OCI-LY1 (cell line): ENCODE data around the gene C12orf43.

Source experiments
- H2AFZ ChIP-seq: fragments of 200-600 bp; sonication (generic), shearing (Covaris generic); 2 replicates; pipeline ENCODE4 v1.6.0; 2014; ENCODE audit warnings: antibody characterized with exemption, mild to moderate bottlenecking, low read length
- H3F3A ChIP-seq: fragments of 200-600 bp; sonication (generic), shearing (Covaris generic); 2 replicates; pipeline ENCODE4 v1.6.0; 2014; ENCODE audit warnings: mild to moderate bottlenecking, antibody characterized with exemption, low read length, moderate library complexity; ENCODE audit not compliant: insufficient read depth
- H3K27ac ChIP-seq: fragments of 200-600 bp; sonication (generic); 2 replicates; pipeline ENCODE4 v1.5.1; 2014; ENCODE audit warnings: low read length, mixed run types, mild to moderate bottlenecking, low read depth; ENCODE audit not compliant: poor library complexity, severe bottlenecking
- H3K27me3 ChIP-seq: fragments of 200-600 bp; sonication (generic); 2 replicates; pipeline ENCODE4 v1.6.0; 2014; ENCODE audit warnings: antibody characterized with exemption, mild to moderate bottlenecking, low read length, moderate library complexity; ENCODE audit not compliant: insufficient read depth
- H3K36me3 ChIP-seq: fragments of 200-600 bp; sonication (generic); 2 replicates; pipeline ENCODE4 v1.6.1; 2014; ENCODE audit warnings: mild to moderate bottlenecking, antibody characterized with exemption, low read length, moderate library complexity, mixed read lengths; ENCODE audit not compliant: insufficient read depth
- H3K4me1 ChIP-seq: fragments of 200-600 bp; sonication (generic); 2 replicates; pipeline ENCODE4 v1.5.1; 2014; ENCODE audit warnings: mild to moderate bottlenecking, low read length, moderate library complexity; ENCODE audit not compliant: insufficient read depth, severe bottlenecking
- H3K4me2 ChIP-seq: fragments of 200-600 bp; sonication (generic), shearing (Covaris generic); 2 replicates; pipeline ENCODE4 v1.6.1; 2014; ENCODE audit warnings: low read length
- H3K4me3 ChIP-seq: fragments of 200-600 bp; sonication (generic); 2 replicates; pipeline ENCODE4 v1.5.1; 2014; ENCODE audit warnings: low read length, low read depth, mild to moderate bottlenecking, mixed read lengths; ENCODE audit not compliant: poor library complexity, severe bottlenecking
- H3K79me2 ChIP-seq: fragments of 200-600 bp; shearing (Covaris generic); 2 replicates; pipeline ENCODE4 v1.6.1; 2016; ENCODE audit warnings: mixed run types, low read length, mixed read lengths; ENCODE audit not compliant: insufficient read depth
- H3K9ac ChIP-seq: fragments of 200-600 bp; sonication (generic), shearing (Covaris generic); 2 replicates; pipeline ENCODE4 v1.6.1; 2014; ENCODE audit warnings: mild to moderate bottlenecking, low read length, mixed read lengths
- H3K9me2 ChIP-seq: fragments of 200-600 bp; sonication (generic), shearing (Covaris generic); 2 replicates; pipeline ENCODE4 v1.6.1; 2014; ENCODE audit warnings: low read depth, mild to moderate bottlenecking, low read length, mixed read lengths
- H3K9me3 ChIP-seq: fragments of 200-600 bp; shearing (Covaris generic); 2 replicates; pipeline ENCODE4 v1.6.1; 2014; ENCODE audit warnings: low read length, mixed read lengths
- H4K20me1 ChIP-seq: fragments of 200-600 bp; sonication (generic), shearing (Covaris generic); 2 replicates; pipeline ENCODE4 v1.6.0; 2016; ENCODE audit warnings: mild to moderate bottlenecking, low read length; ENCODE audit not compliant: insufficient read depth
- EZH2 ChIP-seq: fragments of 200-600 bp; sonication (generic), shearing (Covaris generic); IDR thresholded peaks from 2 replicates; pipeline ENCODE4 v1.8.0; 2017; ENCODE audit warnings: borderline replicate concordance, mixed run types, mild to moderate bottlenecking, antibody characterized with exemption, low read length, moderate library complexity, mixed read lengths
- TF ChIP-seq, protein P1 (sequence below): fragments of 200-600 bp; sonication (generic), shearing (Covaris generic); IDR thresholded peaks from 2 replicates; pipeline ENCODE4 v1.5.1; 2017; ENCODE audit warnings: mild to moderate bottlenecking, antibody characterized with exemption, low read length, moderate library complexity, mixed read lengths

Gene C12orf43

DNA sequence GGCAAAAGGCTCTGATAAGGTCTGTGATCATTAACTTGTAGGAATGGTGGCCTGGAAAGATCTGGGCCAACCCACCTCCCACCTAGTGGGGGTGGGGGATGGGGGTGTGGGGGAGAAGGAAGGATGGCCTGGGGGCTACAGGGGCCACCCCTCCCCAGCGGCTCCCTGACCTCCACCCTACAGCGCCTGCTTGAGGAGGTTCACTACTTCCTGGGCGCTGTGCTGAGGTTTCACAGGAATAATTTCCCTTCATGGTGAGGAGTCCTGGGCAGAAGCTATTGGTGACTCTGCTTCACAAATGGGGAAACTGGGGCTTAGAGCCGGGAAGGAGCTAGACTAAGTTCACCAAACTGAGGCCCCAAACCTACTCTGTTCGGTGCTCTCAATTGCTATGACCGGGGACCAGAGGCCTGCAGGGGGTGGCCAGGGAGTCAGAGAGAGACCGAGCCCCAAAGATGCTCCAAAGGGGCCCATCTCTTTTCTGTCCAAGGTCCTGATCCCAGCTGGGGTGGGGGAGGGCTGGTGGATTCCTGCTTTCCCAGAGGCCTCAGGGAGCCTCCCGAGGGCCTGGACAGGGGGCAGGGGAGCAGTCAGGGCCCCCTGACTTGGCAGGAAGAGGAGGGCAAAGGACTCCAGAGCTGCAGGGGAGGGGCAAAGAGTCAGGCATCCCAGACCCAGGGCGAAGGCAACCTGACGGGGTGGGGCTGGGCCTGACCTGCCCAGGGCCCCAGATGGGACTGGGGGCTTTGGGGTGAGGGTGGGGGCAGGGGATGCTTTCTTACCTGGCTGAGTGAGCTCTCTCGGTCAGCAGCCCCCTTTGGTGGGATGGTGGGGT is 36.2 kb downstream of the C12orf43 start:
- H3K79me2 ChIP-seq: no peaks in the 10 kb centered on the region
- H4K20me1 ChIP-seq: no peaks in the 10 kb centered on the region
- H3K9me2 ChIP-seq: no peaks in the 10 kb centered on the region
- no peak overlapping the region for H3K9ac ChIP-seq
- no peaks in the 10 kb centered on the region for H3K9me3 ChIP-seq
- no peaks in the 10 kb centered on the region for H3F3A ChIP-seq
- H3K4me2 ChIP-seq: no peak overlapping the region
- TF ChIP-seq EZH2: no peak
- TF ChIP-seq, protein P1, sequence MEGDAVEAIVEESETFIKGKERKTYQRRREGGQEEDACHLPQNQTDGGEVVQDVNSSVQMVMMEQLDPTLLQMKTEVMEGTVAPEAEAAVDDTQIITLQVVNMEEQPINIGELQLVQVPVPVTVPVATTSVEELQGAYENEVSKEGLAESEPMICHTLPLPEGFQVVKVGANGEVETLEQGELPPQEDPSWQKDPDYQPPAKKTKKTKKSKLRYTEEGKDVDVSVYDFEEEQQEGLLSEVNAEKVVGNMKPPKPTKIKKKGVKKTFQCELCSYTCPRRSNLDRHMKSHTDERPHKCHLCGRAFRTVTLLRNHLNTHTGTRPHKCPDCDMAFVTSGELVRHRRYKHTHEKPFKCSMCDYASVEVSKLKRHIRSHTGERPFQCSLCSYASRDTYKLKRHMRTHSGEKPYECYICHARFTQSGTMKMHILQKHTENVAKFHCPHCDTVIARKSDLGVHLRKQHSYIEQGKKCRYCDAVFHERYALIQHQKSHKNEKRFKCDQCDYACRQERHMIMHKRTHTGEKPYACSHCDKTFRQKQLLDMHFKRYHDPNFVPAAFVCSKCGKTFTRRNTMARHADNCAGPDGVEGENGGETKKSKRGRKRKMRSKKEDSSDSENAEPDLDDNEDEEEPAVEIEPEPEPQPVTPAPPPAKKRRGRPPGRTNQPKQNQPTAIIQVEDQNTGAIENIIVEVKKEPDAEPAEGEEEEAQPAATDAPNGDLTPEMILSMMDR: no peak
- H3K27ac ChIP-seq: no peak overlapping the region
- H3K27me3 ChIP-seq: peaks cover 7% of the 10 kb centered on the region; the same call in 1 of the 2 replicates
- no peak overlapping the region for H2AFZ ChIP-seq
- H3K36me3 ChIP-seq: no peaks in the 10 kb centered on the region
- H3K4me1 ChIP-seq: no peaks in the 10 kb centered on the region
- no peak overlapping the region for H3K4me3 ChIP-seq

DNA sequence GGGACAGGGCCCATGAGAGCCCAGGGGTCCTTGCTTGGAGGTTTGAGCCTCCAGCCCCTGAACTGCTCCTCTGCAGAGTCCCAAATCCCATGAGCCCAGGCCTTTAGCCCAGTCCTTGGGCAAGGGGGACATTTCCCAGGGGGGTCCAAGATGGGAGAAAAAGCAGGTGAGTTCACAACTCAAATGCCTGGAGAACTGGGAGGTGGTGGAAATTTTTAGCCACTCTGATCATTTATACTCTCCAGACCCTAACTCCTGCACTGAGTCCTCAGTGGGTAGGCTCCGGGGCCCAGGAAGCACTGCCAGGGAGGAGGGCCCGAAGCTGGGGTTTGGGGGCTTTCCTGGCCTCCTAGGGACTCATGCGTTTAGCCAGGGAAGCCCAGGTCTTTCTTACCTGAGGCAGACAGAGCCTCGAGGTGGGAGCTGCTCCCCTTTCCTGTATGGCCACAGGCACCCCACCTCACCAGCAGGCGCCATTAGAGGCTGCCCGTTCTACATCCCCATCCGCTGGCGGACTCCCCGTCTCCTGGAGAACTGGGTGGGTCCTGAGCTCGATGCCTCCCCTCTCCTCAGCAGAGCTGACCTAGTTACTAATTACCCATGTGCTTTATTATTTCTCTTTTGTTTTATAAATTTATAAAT is 36.9 kb downstream of the C12orf43 start:
- TF ChIP-seq, protein P1: no peak
- TF ChIP-seq EZH2: no peak
- H3K9me2 ChIP-seq: no peaks in the 10 kb centered on the region
- H3F3A ChIP-seq: no peaks in the 10 kb centered on the region
- no peak overlapping the region for H3K4me3 ChIP-seq
- no peak overlapping the region for H2AFZ ChIP-seq
- H3K27ac ChIP-seq: no peak overlapping the region
- H3K4me1 ChIP-seq: no peaks in the 10 kb centered on the region
- H3K27me3 ChIP-seq: peaks cover 7% of the 10 kb centered on the region; the same call in 1 of the 2 replicates
- no peak overlapping the region for H3K4me2 ChIP-seq
- H3K9ac ChIP-seq: no peak overlapping the region
- H3K9me3 ChIP-seq: no peaks in the 10 kb centered on the region
- no peaks in the 10 kb centered on the region for H3K79me2 ChIP-seq
- no peaks in the 10 kb centered on the region for H4K20me1 ChIP-seq
- H3K36me3 ChIP-seq: no peaks in the 10 kb centered on the region

DNA sequence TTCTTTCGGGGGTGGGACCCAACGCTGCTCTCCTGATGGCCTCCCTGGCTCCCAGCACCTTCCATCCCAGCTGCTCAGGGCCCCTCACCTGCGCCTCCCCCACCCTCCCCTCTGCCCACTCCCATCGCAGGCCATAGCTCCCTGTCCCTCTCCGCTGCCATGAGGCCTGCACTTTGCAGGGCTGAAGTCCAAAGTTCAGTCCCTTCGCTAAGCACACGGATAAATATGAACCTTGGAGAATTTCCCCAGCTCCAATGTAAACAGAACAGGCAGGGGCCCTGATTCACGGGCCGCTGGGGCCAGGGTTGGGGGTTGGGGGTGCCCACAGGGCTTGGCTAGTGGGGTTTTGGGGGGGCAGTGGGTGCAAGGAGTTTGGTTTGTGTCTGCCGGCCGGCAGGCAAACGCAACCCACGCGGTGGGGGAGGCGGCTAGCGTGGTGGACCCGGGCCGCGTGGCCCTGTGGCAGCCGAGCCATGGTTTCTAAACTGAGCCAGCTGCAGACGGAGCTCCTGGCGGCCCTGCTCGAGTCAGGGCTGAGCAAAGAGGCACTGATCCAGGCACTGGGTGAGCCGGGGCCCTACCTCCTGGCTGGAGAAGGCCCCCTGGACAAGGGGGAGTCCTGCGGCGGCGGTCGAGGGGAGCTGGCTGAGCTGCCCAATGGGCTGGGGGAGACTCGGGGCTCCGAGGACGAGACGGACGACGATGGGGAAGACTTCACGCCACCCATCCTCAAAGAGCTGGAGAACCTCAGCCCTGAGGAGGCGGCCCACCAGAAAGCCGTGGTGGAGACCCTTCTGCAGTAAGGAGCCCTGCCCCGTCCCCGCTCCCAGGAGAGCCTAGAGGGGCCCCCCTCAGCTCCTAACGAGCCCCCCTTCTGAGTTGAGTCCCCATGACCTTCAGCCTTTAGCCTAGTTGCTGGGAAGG is 37.7 kb downstream of the C12orf43 start, which contains the start of gene HNF1A:
Gene HNF1A (plus strand): TSS at position 248 of the 924 bp plus-strand sequence. CDS start 226 bp downstream, at position 474.
- no peak within 1 kb of the TSS for H3K27ac ChIP-seq
- H3K4me3 ChIP-seq: no peak within 1 kb of the TSS
- H3K79me2 ChIP-seq: no peaks in the 10 kb centered on the region
- no peaks in the 10 kb centered on the region for H3K9me3 ChIP-seq
- no peak within 1 kb of the TSS for H3K4me2 ChIP-seq
- H3K9ac ChIP-seq: no peak within 1 kb of the TSS
- no peak within 1 kb of the TSS for H2AFZ ChIP-seq
- no peaks in the 10 kb centered on the region for H3K9me2 ChIP-seq
- no peaks in the 10 kb centered on the region for H3K36me3 ChIP-seq
- H4K20me1 ChIP-seq: no peaks in the 10 kb centered on the region
- H3K27me3 ChIP-seq: peaks cover 7% of the 10 kb centered on the region; the same call in 1 of the 2 replicates
- no peaks in the 10 kb centered on the region for H3F3A ChIP-seq
- H3K4me1 ChIP-seq: no peaks in the 10 kb centered on the region
- TF ChIP-seq, protein P1: no peak
- TF ChIP-seq EZH2: no peak
